Superior temporal gyrus (tissue), 1 donor: ENCODE measurements around the gene SPSB2.

Source experiments
- DNase-seq: peaks from one replicate; pipeline ENCODE4 v3.0.0-alpha.2; 2016; ENCODE audit errors: extremely low spot score

The SPSB2 gene

DNA sequence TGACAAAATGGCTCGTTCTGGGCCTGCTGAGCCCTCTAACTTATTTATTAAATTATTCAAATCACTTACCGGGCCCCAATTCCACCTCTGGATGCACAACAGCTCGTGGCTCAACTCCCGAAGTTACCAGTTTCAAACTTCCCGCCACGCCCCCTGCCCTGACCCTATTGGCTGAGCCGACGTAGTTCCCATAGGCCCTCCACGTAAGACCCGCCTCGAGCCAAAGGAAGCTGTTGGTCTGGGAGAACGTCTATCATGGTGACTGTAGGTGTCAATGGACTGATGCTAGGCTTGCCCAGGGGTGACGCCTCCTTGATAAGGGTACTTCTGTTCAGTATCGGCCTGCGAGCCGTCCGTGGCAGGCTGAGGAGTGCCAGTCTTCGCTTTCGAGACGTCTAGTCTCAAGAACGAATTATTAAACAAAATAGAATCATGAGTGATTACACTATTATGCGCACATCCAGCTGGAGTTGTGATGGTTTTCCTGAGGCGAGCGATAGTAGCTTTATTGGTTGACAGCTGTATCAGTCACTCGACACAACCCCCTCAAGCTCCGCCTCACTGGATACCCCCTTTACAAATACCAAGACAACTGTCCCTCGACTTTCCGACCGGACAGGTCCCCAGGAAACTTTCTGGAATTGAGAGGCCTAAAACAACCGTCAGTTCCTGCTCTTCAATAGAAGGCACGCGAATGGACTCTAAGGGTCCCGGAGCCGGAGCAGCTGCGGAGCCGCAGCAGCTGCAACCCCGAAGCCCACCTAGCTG is 21.8 kb downstream of the SPSB2 start, which contains the start of gene CDCA3:
Gene CDCA3 (minus strand): TSS at position 134 of the 768 bp plus-strand sequence. CDS start 334 bp downstream, outside the sequence.
- peak; percentile 99 for DNase-seq

DNA sequence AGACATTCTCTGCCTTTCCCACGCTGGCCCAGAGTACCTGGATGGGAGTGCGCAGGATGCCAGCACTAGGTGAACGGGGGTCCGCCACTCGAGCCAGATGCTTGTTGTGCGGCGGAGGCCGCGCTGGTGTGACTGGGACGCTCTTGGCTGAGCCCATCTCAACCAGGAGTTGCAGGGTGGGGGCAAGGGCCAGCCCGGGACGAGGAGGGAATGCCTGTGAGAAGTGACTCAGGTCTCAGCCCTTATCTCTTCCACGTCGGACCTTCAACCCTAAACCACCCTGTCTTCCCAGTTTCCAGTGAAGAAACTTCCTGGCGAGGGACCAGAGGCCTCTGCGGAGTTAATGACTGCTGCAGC is 22.3 kb downstream of the SPSB2 start:
- DNase-seq, result no peak

DNA sequence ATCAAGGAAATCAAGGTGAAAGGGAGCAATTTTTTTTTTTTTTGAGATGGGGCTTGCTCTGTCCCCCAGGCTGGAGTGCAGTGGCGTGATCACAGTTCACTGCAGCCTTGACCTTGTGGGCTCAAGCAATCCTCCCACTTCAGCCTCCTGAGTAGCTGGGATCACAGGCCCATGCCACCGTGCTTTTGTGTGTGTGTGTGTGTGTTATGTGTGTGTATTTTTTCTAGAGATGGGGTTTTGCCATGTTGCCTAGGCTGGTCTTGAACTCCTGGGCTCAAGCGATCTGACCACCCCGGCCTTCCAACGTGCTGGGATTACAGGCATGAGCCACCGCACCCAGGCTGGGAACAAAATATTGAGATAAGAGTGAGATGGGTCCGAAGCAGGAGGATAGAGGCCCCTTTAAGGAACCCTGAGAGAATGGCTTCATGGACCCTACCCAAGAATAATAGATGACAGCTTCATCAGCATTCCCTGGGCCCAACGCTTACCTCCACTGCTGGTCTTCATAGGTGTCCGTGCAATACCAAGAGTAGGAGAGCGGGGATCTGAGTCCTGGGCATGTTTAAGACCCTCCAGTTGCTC is 23.0 kb downstream of the SPSB2 start:
- DNase-seq, result no peak

DNA sequence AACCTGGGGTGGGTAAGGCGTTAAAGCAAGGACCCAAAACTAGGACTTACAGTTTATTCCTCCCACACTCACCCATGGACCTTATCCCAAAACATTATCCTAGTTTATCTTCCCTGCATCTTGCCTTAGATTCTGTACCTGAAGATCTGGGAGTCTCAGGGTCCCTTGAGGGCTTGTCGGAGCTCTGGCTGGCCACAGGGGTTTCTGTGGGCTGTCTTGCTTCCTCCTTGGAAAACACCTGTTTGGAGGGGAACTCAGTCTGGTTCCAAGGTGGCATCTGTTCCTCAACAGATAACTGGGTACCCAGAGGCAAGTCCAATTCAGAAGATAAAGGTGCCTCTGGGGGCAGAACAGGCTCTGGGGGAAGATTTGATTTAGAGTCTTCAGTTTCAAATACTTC is 23.7 kb downstream of the SPSB2 start:
- DNase-seq, result no peak

DNA sequence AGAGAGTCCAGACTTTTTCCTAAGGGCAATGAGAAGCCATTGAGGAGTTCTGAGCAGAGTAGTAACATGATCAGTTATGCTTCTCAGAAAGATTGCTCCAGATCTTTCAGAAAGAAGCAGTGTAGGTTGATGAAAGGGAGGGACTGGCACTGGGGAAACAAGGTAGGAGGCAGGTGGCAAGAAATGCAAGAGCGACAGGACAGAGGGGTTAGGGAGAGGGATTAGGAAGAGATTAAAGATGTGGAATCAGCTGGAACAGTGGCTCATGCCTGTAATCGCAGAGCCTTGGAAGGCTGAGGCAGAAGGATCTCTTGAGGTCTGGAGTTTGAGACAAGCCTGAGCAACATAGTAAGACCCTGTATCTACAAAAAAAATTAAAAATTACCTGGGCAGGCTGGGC is 25.4 kb downstream of the SPSB2 start:
- DNase-seq, result no peak

DNA sequence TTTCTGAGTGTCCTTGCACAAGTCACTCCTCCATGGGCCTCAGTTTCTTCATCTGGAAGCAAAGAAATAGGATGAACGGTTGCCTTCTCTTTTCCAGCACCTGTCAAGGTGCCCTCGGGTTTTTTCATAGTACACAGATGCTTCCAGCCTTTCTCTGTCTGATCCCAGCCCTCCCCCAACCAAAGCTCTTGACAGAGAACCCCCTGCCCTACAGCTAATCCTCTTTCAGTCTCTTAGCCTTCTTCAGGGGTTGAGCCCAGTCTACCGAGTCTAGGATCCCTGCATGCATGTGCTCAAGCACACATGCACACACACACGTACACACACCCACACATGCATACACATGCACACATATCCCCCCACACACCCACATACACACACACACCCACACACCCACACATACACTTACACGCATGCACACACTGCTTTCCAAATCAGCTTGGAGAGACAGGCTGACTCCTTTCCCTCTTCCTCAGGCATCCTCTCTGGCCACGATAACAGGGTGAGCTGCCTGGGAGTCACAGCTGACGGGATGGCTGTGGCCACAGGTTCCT is 26.7 kb downstream of the SPSB2 start:
- no peak for DNase-seq

DNA sequence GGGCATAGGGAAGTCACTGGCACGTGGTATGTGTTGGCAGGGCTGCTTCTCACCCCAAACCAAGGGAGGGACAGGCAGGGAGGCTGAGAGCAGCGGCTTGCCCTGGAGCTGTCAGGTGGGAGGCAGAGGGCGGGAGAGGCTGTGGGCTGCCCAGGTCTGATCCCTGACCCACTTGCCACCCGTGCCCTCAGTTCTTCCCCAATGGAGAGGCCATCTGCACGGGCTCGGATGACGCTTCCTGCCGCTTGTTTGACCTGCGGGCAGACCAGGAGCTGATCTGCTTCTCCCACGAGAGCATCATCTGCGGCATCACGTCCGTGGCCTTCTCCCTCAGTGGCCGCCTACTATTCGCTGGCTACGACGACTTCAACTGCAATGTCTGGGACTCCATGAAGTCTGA is 27.7 kb downstream of the SPSB2 start:
- DNase-seq, result no peak

DNA sequence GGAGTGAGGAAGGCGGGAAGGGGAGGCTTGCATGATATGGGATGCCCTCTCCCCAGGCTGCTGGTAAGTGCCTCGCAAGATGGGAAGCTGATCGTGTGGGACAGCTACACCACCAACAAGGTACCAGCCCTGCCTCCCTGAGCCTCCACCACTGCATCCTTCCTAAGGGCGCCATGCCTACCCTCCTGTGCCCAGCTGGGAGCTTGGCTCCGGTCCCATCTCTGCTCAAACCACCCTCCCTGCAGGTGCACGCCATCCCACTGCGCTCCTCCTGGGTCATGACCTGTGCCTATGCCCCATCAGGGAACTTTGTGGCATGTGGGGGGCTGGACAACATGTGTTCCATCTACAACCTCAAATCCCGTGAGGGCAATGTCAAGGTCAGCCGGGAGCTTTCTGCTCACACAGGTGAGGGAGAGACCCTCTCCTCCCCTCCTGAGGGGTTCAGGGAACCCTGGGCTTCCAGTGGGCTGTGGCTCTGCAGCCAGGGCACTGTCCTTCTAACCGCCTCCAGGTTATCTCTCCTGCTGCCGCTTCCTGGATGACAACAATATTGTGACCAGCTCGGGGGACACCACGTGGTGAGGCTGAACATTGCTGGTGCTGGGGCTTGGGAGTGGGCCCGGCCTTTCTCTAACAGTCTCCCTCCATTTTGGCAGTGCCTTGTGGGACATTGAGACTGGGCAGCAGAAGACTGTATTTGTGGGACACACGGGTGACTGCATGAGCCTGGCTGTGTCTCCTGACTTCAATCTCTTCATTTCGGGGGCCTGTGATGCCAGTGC is 29.8 kb downstream of the SPSB2 start:
- DNase-seq, result no peak

DNA sequence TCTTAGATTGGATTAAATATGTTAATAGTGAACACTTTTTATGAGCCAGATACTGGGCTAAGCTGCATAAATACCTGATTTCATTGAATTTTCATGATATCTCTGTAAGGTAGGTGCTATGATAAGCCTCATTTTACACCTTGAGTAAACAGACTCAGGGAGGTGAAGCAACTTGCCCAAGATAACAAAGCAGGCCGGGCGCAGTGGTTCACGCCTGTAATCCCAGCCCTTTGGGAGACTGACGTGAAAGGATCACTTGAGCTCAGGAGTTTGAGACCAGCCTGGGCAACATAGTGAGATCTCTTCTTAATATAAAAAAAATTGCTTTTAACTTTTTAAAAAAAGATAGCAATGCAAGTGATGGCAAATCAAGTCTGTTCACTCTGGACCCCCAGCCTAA is 31.0 kb downstream of the SPSB2 start:
- DNase-seq, result no peak

DNA sequence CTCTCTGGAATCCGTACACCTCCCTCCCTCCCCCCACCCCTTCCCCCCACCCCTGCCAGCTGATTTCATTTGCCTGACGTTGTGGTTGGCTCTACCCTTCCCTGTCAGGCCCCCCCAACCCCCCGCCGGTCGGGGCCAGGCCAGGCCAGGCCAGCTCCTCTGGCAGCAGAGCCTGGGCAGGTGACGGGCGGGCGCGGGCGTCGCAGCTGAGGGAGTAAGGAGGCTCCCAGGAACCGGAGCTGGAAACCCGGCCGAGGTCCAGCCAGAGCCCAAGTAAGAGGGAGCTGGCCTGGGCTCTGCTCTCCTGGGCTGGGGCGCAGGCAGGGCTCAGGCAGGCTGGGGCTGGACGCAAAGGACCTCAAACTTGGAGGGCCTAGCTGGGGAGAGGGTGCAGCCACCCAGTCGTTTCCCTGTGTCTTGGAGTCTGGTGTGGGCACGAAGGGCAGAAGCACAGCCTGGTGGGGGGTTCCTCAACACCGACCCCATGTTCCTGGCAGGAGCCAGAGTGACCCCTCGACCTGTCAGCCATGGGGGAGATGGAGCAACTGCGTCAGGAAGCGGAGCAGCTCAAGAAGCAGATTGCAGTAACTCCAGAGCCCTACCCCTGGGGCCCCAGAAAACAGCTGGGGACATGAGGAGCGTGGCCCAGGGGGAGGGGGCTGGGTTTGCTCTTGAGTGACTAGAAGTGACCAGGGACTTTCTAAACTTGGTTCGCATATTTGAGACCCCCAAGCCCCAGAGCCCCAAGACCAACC is 32.2 kb downstream of the SPSB2 start, which contains the start of gene GNB3:
Gene GNB3 (plus strand): TSS at position 165 of the 755 bp plus-strand sequence. CDS start 363 bp downstream, at position 528.
- no peak for DNase-seq

DNA sequence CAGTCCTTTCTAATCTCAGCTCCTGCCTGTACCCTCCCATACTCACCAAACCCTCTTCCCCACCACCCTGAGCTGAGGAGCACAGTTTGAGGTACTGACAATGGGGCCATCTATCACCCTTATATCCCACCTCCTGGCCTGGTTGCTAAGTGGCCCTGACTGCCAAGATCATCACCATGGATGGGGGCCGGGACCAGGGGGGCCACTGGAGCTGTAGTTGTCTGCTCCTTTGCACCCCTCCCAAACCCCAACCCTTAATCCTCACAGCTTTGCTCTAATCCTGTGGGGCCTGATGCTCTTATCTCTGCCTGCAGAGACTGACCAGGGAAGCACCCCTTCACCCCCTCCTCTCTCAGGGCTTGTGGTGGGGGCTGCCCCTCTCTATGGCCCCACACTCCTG is 32.8 kb downstream of the SPSB2 start:
- DNase-seq, result no peak

DNA sequence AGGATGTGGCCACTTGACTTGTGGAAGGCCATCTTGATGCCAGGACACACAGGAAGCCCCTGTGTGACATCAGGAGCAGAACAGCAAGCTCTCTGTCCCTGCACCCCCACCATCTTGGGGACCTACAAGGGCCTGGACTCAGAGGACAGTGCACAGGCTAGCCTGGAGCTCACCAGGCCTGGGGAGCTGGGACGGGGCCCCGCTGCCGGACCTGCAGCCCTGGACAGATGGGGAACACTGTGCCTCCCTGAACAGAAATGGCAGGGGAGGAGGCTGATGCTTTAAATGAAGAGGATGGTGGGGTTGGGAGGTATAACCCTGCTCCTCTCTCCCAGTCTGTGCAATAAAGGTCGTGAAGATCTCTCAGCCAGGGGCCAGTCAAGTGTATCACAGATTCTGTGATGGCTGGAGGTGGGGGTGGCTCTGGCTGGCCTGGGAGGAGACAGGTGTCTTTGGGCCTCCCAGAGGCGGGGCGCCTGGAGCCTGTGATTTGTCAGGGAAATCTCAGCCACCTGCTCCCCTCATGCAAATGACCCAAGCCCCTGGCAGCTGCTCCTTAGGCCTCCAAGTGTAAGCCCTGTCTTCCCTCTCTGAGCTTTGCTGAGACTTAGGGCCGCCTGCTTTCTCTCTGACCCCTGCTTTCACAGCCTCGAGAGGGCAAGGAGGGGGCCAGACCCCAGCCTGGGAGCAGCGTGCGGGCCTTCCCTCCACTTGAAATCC is 33.5 kb downstream of the SPSB2 start:
- no peak for DNase-seq

DNA sequence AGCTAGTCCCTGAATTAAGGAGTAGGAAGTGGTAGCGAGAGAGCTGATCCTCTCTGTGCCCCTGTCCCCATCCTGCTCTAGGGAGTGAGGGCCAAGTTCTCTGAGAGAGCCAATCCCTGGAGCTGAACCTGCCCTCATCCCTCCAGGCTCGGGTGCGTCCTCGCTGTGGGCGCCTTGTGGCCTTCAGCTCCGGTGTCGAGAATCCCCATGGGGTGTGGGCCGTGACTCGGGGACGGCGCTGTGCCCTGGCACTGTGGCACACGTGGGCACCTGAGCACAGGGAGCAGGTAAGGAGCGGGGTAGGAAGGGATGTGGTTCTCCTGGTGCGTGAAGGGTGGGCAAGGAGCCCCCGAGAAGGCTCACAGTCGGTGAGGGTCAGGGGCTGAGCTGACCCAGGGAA is 34.2 kb downstream of the SPSB2 start:
- no peak for DNase-seq

DNA sequence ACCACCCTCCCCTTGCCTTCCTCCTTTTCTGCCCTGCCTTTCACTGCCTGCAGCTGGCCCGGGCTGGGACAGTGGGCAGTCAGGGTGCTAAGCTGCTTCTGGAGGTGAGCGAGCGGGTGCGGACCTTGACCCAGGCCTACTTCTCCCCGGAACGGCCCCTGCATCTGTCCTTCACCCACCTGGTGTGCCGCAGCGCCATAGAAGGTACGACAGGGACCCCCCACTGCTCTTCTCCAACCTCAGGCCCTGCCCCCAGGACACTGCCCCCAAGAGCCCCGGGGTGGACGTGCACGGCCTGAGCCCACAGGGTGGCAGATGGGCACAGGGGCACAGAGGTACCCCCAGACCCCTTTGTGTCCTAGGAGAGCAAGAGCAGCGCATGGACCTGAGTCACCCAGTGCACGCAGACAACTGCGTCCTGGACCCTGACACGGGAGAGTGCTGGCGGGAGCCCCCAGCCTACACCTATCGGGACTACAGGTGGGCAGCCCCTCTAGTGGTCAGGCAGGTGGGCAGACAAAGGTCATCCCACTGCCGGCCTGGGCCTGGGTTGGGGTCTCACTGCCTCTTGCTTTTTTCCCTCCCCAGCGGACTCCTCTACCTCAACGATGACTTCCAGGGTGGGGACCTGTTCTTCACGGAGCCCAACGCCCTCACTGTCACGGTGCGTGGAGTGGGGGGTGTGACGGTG is 35.6 kb downstream of the SPSB2 start:
- DNase-seq, result no peak

DNA sequence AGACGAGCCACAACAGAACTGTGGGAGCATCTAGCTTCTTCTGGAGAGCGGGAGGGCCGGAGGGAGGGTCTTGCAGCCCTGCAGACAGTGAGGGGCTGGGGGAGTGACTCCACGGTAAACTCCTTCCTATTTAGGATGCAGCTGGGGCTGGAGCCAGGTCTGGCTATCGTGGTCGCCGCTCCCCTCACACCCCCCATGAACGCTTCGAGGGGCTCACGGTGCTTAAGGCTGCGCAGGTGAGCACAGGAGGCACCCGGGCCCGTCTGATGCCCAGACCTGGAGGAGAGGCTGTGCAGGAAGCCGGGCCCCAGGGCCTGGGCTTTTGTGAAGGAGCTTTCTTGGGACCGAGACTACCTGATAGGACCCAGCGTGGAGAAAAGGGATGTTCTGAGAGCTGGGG is 36.3 kb downstream of the SPSB2 start:
- DNase-seq, result no peak

DNA sequence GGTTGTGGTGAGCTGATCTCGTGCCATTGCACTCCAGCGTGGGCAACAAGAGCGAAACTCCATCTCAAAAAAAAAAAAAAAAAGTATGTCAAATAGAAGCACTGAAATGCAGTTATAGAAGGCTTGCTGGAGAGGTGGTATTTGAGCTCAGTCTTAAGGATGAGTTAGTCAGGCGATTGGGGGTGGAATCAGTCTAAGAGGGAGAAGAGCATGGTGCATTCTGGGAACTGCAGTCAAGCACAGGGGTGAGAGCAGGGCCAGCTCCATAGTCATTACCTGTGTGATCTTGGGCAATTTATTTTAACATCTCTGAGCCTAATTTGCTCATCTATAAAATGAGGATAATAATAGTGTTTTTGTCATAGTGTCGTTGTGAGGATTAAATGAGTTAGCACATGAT is 38.2 kb downstream of the SPSB2 start:
- no peak for DNase-seq

DNA sequence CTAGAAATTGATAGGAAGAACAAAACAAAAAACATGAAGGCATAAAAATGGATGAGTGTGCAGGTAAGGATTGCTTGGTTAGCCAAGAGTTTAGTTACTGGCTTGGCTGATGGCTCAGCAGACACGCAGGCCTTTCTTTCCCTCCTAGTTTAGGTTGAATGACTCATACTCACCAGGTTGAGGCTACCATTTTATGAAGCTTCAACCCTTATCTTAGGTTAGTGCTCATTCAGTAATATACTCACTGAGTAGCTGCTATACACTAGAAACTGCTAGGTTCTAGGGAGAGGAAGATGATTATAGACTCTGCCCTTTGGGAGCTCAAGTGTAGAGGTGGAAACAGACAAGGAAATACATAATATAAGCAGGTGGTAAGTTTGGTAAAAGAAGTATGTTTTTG is 38.8 kb downstream of the SPSB2 start:
- DNase-seq, result no peak

DNA sequence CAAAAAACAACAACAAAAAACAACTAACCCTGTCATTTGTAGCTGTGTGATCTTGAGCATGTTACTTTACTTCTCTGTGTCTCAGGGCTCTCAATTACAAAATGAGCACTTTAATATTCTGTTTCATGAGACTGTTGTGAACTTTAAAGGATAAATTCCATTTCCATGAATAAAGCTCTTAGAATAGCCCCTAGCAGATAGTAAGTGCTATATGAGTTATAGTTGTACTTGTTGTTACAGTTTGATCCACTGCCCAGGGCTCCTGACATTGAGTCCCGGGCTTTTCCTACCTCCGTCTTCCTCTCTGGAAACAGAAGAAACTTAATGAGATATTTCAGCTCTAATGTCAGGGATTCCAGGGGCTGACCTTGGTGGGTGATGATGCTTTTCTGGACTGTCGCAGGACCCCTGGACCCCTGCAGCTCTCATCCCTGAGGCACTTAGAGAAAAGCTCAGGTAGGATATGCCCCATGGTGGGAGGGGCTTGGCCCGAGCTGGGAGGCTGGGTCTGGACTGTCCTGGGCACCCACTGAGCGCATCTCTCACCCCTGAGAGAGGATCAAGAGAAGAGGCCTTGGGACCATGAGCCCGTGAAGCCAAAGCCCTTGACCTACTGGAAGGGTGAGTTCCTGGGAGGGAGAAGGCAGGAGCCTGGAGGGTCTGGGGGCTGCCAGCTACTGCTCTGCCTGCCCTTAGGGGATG is 39.8 kb downstream of the SPSB2 start:
- no peak for DNase-seq

DNA sequence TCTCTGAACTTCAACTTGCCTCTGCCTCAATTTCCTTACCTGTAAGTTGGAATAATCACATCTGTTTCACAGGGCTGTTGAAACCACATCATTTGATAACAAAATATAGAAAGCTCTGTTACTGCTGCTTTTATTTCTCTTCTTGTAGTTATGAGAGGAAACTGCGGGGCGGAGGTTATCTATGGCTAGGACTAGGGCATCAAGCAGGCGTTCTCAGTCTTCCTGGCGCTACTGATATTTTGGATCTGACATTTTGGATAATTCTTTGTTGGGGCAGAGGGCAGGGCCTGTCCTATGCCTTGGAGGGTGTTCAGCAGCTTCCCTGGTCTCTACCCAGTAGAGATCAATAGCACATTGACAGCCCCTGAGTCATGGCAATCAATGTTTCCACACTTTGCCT is 41.0 kb downstream of the SPSB2 start:
- DNase-seq, result no peak

DNA sequence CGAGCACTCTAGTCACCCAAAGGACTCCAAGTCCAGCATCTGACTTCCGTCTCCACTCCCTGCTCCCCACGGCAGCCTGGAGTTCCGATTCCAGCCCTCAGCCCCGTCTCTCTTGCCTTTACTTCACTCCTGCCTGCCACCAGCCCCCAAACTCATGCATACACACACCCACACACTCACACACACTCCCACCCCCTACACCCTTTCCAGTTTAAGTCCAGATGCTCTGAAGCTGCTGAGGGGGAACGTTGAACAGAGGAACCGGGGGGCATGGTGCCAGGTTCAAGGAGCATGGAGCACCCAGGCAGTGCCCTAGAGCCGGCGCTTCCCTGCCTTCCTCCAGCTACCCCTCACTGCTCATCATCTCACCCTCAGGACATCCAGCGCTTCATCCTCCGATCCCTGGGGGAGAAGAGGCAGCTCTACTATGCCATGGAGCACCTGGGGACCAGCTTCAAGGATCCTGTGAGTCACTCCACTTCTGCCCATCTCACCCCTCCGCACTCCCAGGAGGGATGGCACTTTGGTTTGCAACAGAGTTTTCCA is 41.6 kb downstream of the SPSB2 start:
- no peak for DNase-seq
